Measurements from ENCODE around the gene USH2A. TPM values are rescaled to one million over a fixed set of nuclear protein-coding genes. Genes with fewer than 3 reads are reported as not detected.

USH2A gene
- total RNA-seq, 4 donors from 2014 or later, result 0.14 TPM; not detected in 3

GRCh38 chr1:216306830-216307229 lies 116.4 kb downstream of the USH2A start:
- no peaks in the 10 kb centered on the region for H3K36me3 ChIP-seq
- intact Hi-C loops (cut with DNase I; ENCODE audit: low total_unique reads), result no loop called here
- H3K4me3 ChIP-seq, result no peak overlapping the region
- no peaks in the 10 kb centered on the region for H3K27me3 ChIP-seq
- TF ChIP-seq, protein P1, sequence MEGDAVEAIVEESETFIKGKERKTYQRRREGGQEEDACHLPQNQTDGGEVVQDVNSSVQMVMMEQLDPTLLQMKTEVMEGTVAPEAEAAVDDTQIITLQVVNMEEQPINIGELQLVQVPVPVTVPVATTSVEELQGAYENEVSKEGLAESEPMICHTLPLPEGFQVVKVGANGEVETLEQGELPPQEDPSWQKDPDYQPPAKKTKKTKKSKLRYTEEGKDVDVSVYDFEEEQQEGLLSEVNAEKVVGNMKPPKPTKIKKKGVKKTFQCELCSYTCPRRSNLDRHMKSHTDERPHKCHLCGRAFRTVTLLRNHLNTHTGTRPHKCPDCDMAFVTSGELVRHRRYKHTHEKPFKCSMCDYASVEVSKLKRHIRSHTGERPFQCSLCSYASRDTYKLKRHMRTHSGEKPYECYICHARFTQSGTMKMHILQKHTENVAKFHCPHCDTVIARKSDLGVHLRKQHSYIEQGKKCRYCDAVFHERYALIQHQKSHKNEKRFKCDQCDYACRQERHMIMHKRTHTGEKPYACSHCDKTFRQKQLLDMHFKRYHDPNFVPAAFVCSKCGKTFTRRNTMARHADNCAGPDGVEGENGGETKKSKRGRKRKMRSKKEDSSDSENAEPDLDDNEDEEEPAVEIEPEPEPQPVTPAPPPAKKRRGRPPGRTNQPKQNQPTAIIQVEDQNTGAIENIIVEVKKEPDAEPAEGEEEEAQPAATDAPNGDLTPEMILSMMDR (IDR thresholded peaks at IDR 0.05), result no peak
- TF ChIP-seq POLR2A (IDR thresholded peaks at IDR 0.05), result no peak
- H3K9me3 ChIP-seq, result no peaks in the 10 kb centered on the region
- no peaks in the 10 kb centered on the region for H3K4me1 ChIP-seq
- H3K27ac ChIP-seq, result no peak overlapping the region
- DNase-seq, result no peak

GRCh38 chr1:216303690-216304089 lies 119.6 kb downstream of the USH2A start:
- no peak overlapping the region for H3K27ac ChIP-seq
- H3K9me3 ChIP-seq, result no peaks in the 10 kb centered on the region
- no peaks in the 10 kb centered on the region for H3K27me3 ChIP-seq
- intact Hi-C loops (cut with DNase I; ENCODE audit: low total_unique reads), result no loop called here
- no peaks in the 10 kb centered on the region for H3K36me3 ChIP-seq
- H3K4me3 ChIP-seq, result no peak overlapping the region
- no peak for TF ChIP-seq POLR2A (IDR thresholded peaks at IDR 0.05)
- TF ChIP-seq, protein P1 (IDR thresholded peaks at IDR 0.05), result no peak
- H3K4me1 ChIP-seq, result no peaks in the 10 kb centered on the region
- DNase-seq, result no peak

- no peaks in the 10 kb centered on the region for H3K9me3 ChIP-seq
- H3K4me1 ChIP-seq, result no peaks in the 10 kb centered on the region
- H3K27ac ChIP-seq, result no peak overlapping the region
- H3K4me3 ChIP-seq, result no peak overlapping the region
- no peak for TF ChIP-seq POLR2A (IDR thresholded peaks at IDR 0.05)
- TF ChIP-seq, protein P1 (IDR thresholded peaks at IDR 0.05), result no peak
- H3K36me3 ChIP-seq, result peaks cover 0 to 3% of the 10 kb centered on the region in 2 donors
- DNase-seq, result no peak
- intact Hi-C loops (cut with DNase I; ENCODE audit: low total_unique reads), result no loop called here
- no peaks in the 10 kb centered on the region for H3K27me3 ChIP-seq
Measured at GRCh38 chr1:216293683-216294082, 129.6 kb downstream of the USH2A start.

DNA sequence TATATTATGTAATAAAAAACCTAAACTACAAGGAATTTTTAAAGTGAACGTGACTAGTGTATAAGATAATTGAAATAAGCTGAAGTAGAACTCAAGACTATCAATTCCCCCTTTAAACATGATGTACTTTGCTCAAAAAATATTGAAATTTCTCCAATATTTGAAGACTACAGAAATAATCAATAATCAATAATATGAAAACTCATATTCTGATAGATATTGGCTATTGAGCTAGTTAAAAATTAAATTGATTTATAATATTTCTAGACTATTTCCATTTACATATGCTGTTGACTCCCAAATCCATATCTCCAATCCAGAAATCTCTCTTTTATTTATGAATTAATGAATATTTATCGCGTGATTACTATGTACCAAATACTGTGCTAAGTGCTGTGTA lies 133.2 kb downstream of the USH2A start:
- H3K27me3 ChIP-seq, result no peaks in the 10 kb centered on the region

GRCh38 chr1:216285052-216285451 lies 138.2 kb downstream of the USH2A start:
- Histone ChIP-seq H3K27ac (no peak overlapping the region), H3K9me3 (peaks cover 0 to 3% of the 10 kb centered on the region in 2 donors), H3K4me1 (no peaks in the 10 kb centered on the region), H3K4me3 (no peak overlapping the region), H3K36me3 (peaks cover 0 to under 1% of the 10 kb centered on the region in 2 donors), H3K27me3 (no peaks in the 10 kb centered on the region)
- intact Hi-C loops (cut with DNase I; ENCODE audit: low total_unique reads), result no loop called here
- no peak for DNase-seq
- TF ChIP-seq, protein P1 (IDR thresholded peaks at IDR 0.05), result no peak
- no peak for TF ChIP-seq POLR2A (IDR thresholded peaks at IDR 0.05)

More for the DNA sequence above, 133.2 kb downstream of the USH2A start:
- Histone ChIP-seq H3K27ac (no peak overlapping the region), H3K36me3 (peaks cover 0 to 3% of the 10 kb centered on the region in 2 donors), H3K4me1 (no peaks in the 10 kb centered on the region), H3K9me3 (no peaks in the 10 kb centered on the region), H3K4me3 (no peak overlapping the region)
- DNase-seq, result no peak
- intact Hi-C loops (cut with DNase I; ENCODE audit: low total_unique reads), result no loop called here
- no peak for TF ChIP-seq POLR2A (IDR thresholded peaks at IDR 0.05)
- TF ChIP-seq, protein P1 (IDR thresholded peaks at IDR 0.05), result no peak
